Endometrial microvascular endothelial cells (primary cell): ENCODE results near the gene ADAMTS18. TPM values are rescaled to one million over a fixed set of nuclear protein-coding genes. Genes with fewer than 3 reads are reported as not detected.

Experiments used
- in situ Hi-C: cut with HindIII; loops from 2 replicates; pipeline ENCODE4 v1.10.0; 2017; ENCODE audit warnings: low sequenced_read_pairs, low pct_unique_long_range_greater_than_20kb; ENCODE audit errors: inconsistent ontology term
- total RNA-seq: library from RNA; depleted of rRNA; stranded (reverse); fragments of >200 nt; gene quantifications from one replicate; pipeline ENCODE4 v1.2.3, GENCODE V29; 2015; ENCODE audit errors: inconsistent ontology term

Gene ADAMTS18
- 9.8 TPM for total RNA-seq

GRCh38 chr16:77434530-77435271 is at the start of gene ADAMTS18:
TSS of gene ADAMTS18 (minus strand) at chr16:77435034. CDS start at chr16:77434695, 339 bp downstream.
- in situ Hi-C loops = no loop called here

- in situ Hi-C loops = no loop called here
Measured at GRCh38 chr16:77480681-77481315, 46.0 kb upstream of the ADAMTS18 start.

- in situ Hi-C loops = loop anchor here (25.0 kb wide), 1 partner anchor 90 kb away; no protein-coding TSS in a partner anchor
Measured at GRCh38 chr16:77472262-77472661, 37.4 kb upstream of the ADAMTS18 start.

- in situ Hi-C loops = loop anchor here (25.0 kb wide), 1 partner anchor 91 kb away; no protein-coding TSS in a partner anchor
Measured at GRCh38 chr16:77470851-77471250, 36.0 kb upstream of the ADAMTS18 start.

GRCh38 chr16:77469634-77470033 is 34.8 kb upstream of the ADAMTS18 start:
- in situ Hi-C loops = loop anchor here (25.0 kb wide), 1 partner anchor 93 kb away; no protein-coding TSS in a partner anchor

GRCh38 chr16:77468831-77469230 is 34.0 kb upstream of the ADAMTS18 start:
- in situ Hi-C loops = loop anchor here (25.0 kb wide), 1 partner anchor 93 kb away; no protein-coding TSS in a partner anchor

GRCh38 chr16:77467821-77468335 is 33.0 kb upstream of the ADAMTS18 start:
- in situ Hi-C loops = loop anchor here (25.0 kb wide), 1 partner anchor 94 kb away; no protein-coding TSS in a partner anchor

- in situ Hi-C loops = loop anchor here (25.0 kb wide), 1 partner anchor 99 kb away; no protein-coding TSS in a partner anchor
Measured at GRCh38 chr16:77463659-77464058, 28.8 kb upstream of the ADAMTS18 start.

GRCh38 chr16:77462894-77463293 is 28.1 kb upstream of the ADAMTS18 start:
- in situ Hi-C loops = loop anchor here (25.0 kb wide), 1 partner anchor 99 kb away; no protein-coding TSS in a partner anchor

- in situ Hi-C loops = loop anchor here (25.0 kb wide), 1 partner anchor 103 kb away; no protein-coding TSS in a partner anchor
Measured at GRCh38 chr16:77459534-77460254, 24.9 kb upstream of the ADAMTS18 start.

GRCh38 chr16:77457046-77457445 is 22.2 kb upstream of the ADAMTS18 start:
- in situ Hi-C loops = loop anchor here (25.0 kb wide), 1 partner anchor 105 kb away; no protein-coding TSS in a partner anchor

GRCh38 chr16:77452243-77452642 is 17.4 kb upstream of the ADAMTS18 start:
- in situ Hi-C loops = loop anchor here (25.0 kb wide), 1 partner anchor 110 kb away; no protein-coding TSS in a partner anchor

- in situ Hi-C loops = loop anchor here (25.0 kb wide), 1 partner anchor 111 kb away; no protein-coding TSS in a partner anchor
Measured at GRCh38 chr16:77450790-77451487, 16.1 kb upstream of the ADAMTS18 start.

GRCh38 chr16:77449208-77449607 is 14.4 kb upstream of the ADAMTS18 start:
- in situ Hi-C loops = no loop called here

- in situ Hi-C loops = no loop called here
Measured at GRCh38 chr16:77445324-77445723, 10.5 kb upstream of the ADAMTS18 start.

- in situ Hi-C loops = no loop called here
Measured at GRCh38 chr16:77444147-77444460, 9.3 kb upstream of the ADAMTS18 start.

GRCh38 chr16:77443357-77444146 is 8.7 kb upstream of the ADAMTS18 start:
- in situ Hi-C loops = no loop called here

- in situ Hi-C loops = no loop called here
Measured at GRCh38 chr16:77442078-77442477, 7.2 kb upstream of the ADAMTS18 start.
